GM12892 (cell line): ENCODE measurements around the gene FZR1.

Experiments used
- POLR2A ChIP-seq: IDR thresholded peaks from 2 replicates; pipeline ENCODE4 v1.6.1; 2011; ENCODE audit warnings: low read depth, low read length, control low read depth
- POLR2AphosphoS5 ChIP-seq: IDR thresholded peaks from 2 replicates; pipeline ENCODE4 v1.6.1; 2011; ENCODE audit warnings: low read depth, low read length, control low read depth
- TAF1 ChIP-seq: IDR thresholded peaks from 2 replicates; pipeline ENCODE4 v1.6.1; 2011; ENCODE audit warnings: low read depth, mild to moderate bottlenecking, control low read depth, low read length, borderline replicate concordance

GRCh38 chr19:3535563-3535965 lies 29.5 kb downstream of the FZR1 start:
- no peak for TF ChIP-seq POLR2AphosphoS5
- TF ChIP-seq POLR2A = no peak
- no peak for TF ChIP-seq TAF1
